HepG2 (cell line): ENCODE measurements around the gene HSP90AA1. TPM values are rescaled to one million over a fixed set of nuclear protein-coding genes. Genes with fewer than 3 reads are reported as not detected.

ENCODE experiments used
- polyA plus RNA-seq, 8 experiments: library from polyadenylated mRNA; depleted of rRNA in 3 of 8; stranded (reverse) in 7 of 8; unstranded in 1 of 8; fragments of >200 nt; fragmentation: Illumina TruSeq in 4 of 8; extraction: Trizol in 4 of 8; gene quantifications; 2 replicates each; pipeline versions ENCODE4 v1.2.1 to v1.2.3, GENCODE V29; 2011 to 2016; ENCODE audit warnings: low read depth in 4 of 8, missing spikeins in 1 of 8, mixed read lengths in 1 of 8; ENCODE audit not compliant: insufficient read depth in 1 of 8
- small RNA-seq, 3 experiments: library from RNA; depleted of rRNA; stranded (forward); fragments of <200 nt; gene quantifications; one replicate each; pipeline ENCODE3, GENCODE V24; 2012; ENCODE audit warnings: low read depth in 2 of 3, low replicate concordance in 1 of 3; ENCODE audit not compliant: insufficient read length in 3 of 3, insufficient read depth in 2 of 3
- total RNA-seq, 5 experiments: library from RNA; depleted of rRNA; stranded (reverse); fragments of >200 nt; fragmentation: Illumina TruSeq; extraction: Trizol; gene quantifications; 2 replicates each; pipeline ENCODE4 v1.2.3, GENCODE V29; 2016; ENCODE audit warnings: low read depth in 1 of 5

The HSP90AA1 gene
- total and polyA plus RNA-seq, 2 of the 13 experiments (the other 11 are each of a cell fraction or from before 2014, with no cell fraction given), result 262 to 636 TPM

Small RNA genes lying within 50 kb of the gene (small RNA-seq; reads per million reads assigned to genes)
- 0 reads per million in 3 experiments for gene RN7SL472P

Other genes starting within 250 kb of the HSP90AA1 start
- gene DYNC1H1, start 122.5 kb downstream of the HSP90AA1 start, total RNA-seq (2016; rRNA removed; fragmentation: Illumina TruSeq; extraction: Trizol), result 239 and 386 TPM in 2 replicates
- gene DYNC1H1, start 122.5 kb downstream of the HSP90AA1 start, polyA plus RNA-seq (2011; rRNA removed), result 74.4 and 102 TPM in 2 replicates
- 23.2 and 30.5 TPM in 2 replicates for gene WDR20, start 52.9 kb upstream of the HSP90AA1 start, total RNA-seq (2016; rRNA removed; fragmentation: Illumina TruSeq; extraction: Trizol)
- 10.4 and 11.6 TPM in 2 replicates for gene WDR20, start 52.9 kb upstream of the HSP90AA1 start, polyA plus RNA-seq (2011; rRNA removed)
- gene MOK, start 218.1 kb upstream of the HSP90AA1 start, total RNA-seq (2016; rRNA removed; fragmentation: Illumina TruSeq; extraction: Trizol), result 11.8 and 15.3 TPM in 2 replicates
- gene MOK, start 218.1 kb upstream of the HSP90AA1 start, polyA plus RNA-seq (2011; rRNA removed), result 16.9 and 17.6 TPM in 2 replicates
- 8.2 and 12.8 TPM in 2 replicates for gene ZNF839, start 232.7 kb upstream of the HSP90AA1 start, total RNA-seq (2016; rRNA removed; fragmentation: Illumina TruSeq; extraction: Trizol)
- gene ZNF839, start 232.7 kb upstream of the HSP90AA1 start, polyA plus RNA-seq (2011; rRNA removed), result 9.3 and 11.1 TPM in 2 replicates